ENCODE results near the gene EIF3I.

GRCh38 chr1:32263744-32264143 is 41.5 kb downstream of the EIF3I start:
- TF ChIP-seq REST (IDR thresholded peaks at IDR 0.05; ENCODE audit: insufficient read depth in 1 of 2, low read depth in 2 of 2, low read length in 2 of 2) = no peak
- no peak for TF ChIP-seq POLR2AphosphoS5 (IDR thresholded peaks at IDR 0.05; ENCODE audit: low read depth, low read length)
- TF ChIP-seq TAF1 (IDR thresholded peaks at IDR 0.05; ENCODE audit: borderline replicate concordance, insufficient read depth, low read length) = no peak
- TF ChIP-seq FOXP2 (optimal IDR thresholded peaks at IDR 0.05; ENCODE audit: borderline replicate concordance, extremely low read depth, extremely low read length, insufficient read depth) = no peak

Measured in PFSK-1 (cell line).